Adrenal gland (tissue), 5 donors: ENCODE results near the gene MILR1.

Source experiments
- CTCF ChIP-seq, 6 experiments: fragments of 450-650 bp in 4 of 6; fragments of 200-600 bp in 2 of 6; sonication (generic) in 1 of 6; IDR thresholded peaks; 1 replicate in 5 of 6; 2 replicates in 1 of 6; pipeline versions ENCODE4 v1.5.1 to v1.8.0; 2016 to 2021; ENCODE audit warnings: antibody characterized with exemption in 6 of 6, mild to moderate bottlenecking in 2 of 6, moderate library complexity in 1 of 6
- POLR2A ChIP-seq, 2 donors: fragments of 450-650 bp; IDR thresholded peaks; one replicate each; pipeline ENCODE4 v1.6.1; 2017; ENCODE audit warnings: antibody characterized with exemption in 2 of 2, mild to moderate bottlenecking in 2 of 2, moderate library complexity in 1 of 2
- donor health status: DM: no; HTN: no; CAD: no.

- TF ChIP-seq CTCF (IDR thresholded peaks at IDR 0.05), result no peak
- TF ChIP-seq POLR2A (IDR thresholded peaks at IDR 0.05), result no peak
Measured at GRCh38 chr17:64399767-64400156, 49.2 kb upstream of the MILR1 start.
